ENCODE data around the gene TTC12.

DNA sequence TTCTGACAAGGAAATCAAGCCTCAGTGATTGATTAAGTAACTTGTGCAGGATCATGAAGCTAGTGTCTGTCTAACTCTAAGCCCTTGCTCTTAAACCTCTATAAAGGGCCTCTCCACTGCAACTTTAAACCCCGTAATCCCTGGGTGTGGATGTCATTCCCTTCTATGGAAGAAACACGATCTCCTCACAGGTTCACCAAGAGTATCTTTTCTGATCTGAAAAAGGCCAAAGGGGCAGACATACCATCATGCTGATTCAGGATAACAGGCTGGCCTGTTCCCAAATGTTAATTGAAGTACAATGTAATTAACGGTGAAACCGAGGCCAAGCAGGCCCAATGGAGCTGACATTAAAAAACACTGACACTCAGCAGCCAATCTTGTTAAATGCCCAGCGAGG is 17.1 kb downstream of the TTC12 start:
- TF ChIP-seq, protein P1, sequence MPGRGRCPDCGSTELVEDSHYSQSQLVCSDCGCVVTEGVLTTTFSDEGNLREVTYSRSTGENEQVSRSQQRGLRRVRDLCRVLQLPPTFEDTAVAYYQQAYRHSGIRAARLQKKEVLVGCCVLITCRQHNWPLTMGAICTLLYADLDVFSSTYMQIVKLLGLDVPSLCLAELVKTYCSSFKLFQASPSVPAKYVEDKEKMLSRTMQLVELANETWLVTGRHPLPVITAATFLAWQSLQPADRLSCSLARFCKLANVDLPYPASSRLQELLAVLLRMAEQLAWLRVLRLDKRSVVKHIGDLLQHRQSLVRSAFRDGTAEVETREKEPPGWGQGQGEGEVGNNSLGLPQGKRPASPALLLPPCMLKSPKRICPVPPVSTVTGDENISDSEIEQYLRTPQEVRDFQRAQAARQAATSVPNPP (CRISPR knock-in tag; IDR thresholded peaks at IDR 0.05), result no peak
- no peak for TF ChIP-seq ZNF205 (CRISPR knock-in tag; IDR thresholded peaks at IDR 0.05)

All from HepG2 (cell line).